ENCODE measurements around the gene ARHGAP15.

DNA sequence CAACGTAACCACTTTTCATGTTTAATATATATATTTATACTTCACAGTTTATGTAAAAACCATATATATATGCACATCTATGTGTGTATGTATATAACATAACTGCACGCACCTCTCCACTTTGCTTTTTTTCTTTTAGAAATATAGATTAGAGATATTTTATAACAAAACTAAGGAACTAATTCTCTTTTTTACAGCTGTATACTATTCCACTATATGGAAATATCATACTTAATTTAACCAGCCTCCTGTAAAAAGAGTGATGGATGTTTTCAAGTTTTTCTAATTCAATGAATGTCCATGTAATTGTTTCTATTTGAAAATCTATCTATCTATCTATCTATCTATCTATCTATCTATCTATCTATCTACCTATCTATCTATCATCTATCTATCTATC is 4.6 kb downstream of the ARHGAP15 start:
- TF ChIP-seq, protein P1, sequence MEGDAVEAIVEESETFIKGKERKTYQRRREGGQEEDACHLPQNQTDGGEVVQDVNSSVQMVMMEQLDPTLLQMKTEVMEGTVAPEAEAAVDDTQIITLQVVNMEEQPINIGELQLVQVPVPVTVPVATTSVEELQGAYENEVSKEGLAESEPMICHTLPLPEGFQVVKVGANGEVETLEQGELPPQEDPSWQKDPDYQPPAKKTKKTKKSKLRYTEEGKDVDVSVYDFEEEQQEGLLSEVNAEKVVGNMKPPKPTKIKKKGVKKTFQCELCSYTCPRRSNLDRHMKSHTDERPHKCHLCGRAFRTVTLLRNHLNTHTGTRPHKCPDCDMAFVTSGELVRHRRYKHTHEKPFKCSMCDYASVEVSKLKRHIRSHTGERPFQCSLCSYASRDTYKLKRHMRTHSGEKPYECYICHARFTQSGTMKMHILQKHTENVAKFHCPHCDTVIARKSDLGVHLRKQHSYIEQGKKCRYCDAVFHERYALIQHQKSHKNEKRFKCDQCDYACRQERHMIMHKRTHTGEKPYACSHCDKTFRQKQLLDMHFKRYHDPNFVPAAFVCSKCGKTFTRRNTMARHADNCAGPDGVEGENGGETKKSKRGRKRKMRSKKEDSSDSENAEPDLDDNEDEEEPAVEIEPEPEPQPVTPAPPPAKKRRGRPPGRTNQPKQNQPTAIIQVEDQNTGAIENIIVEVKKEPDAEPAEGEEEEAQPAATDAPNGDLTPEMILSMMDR (IDR thresholded peaks at IDR 0.05) = no peak
- TF ChIP-seq POLR2A (IDR thresholded peaks at IDR 0.05) = no peak

Measured in vagina (tissue), 2 donors.